ENCODE results near the gene ADAM30.
A peak's percentile ranks its signal among the peaks of the same experiment; 100 is the strongest.
"Not testable (repeated sequence)": the region's sequence is repeated elsewhere in the genome, so short reads cannot be mapped to it uniquely, and the experiment has no call there.

ADAM30 gene

DNA sequence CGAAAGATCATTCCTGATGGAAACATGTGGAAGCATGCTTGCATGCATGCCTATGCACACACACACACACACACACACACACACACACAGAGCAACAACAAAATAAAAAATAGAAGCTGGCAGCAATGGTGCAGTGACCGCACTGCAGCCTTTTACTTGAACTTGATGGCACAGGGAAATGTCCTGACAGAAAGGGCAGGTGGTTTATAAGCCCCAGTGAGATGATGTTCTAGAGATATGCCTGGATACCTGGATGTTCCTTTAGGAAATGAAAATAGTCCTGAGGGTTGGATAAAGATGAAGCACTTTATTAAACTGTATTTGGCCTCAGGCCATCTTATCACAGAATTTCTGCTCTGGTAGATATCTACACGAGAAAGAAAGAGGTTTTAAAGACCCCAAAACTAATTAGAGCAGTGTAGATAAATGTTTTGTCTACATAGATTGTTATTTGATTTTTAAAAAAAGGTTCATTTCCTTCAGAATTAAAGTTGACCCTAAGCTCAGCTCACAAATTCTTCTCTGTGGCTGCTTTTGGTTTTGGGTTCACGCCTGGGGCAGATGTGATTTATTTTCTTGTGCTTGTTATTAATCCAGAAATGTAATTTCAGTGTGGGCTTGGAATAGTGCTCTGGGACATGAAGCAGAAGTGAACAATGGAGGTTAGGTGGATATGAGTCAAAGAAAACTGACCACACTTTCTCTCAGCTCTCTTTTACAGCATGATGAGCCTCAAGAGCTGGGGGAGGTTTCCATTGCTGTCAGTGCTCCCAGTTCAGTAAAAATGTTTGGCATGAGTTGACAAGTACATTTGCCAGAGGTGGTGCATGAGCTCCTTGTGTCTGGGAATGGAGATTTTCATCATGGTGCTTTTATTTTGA, 22.9 kb downstream of the ADAM30 start:
- DNase-seq = peak; percentile 94

- peak; percentile 48 for DNase-seq
Measured at GRCh38 chr1:119871881-119872280, 24.4 kb downstream of the ADAM30 start.

- peak; percentile 77 for DNase-seq
Measured at GRCh38 chr1:119870917-119871596, 25.3 kb downstream of the ADAM30 start.

GRCh38 chr1:119869995-119870394, 26.3 kb downstream of the ADAM30 start:
- no peak for DNase-seq

GRCh38 chr1:119868176-119868575, 28.1 kb downstream of the ADAM30 start:
- no peak for DNase-seq

GRCh38 chr1:119866451-119866850, 29.9 kb downstream of the ADAM30 start:
- no peak for DNase-seq

DNA sequence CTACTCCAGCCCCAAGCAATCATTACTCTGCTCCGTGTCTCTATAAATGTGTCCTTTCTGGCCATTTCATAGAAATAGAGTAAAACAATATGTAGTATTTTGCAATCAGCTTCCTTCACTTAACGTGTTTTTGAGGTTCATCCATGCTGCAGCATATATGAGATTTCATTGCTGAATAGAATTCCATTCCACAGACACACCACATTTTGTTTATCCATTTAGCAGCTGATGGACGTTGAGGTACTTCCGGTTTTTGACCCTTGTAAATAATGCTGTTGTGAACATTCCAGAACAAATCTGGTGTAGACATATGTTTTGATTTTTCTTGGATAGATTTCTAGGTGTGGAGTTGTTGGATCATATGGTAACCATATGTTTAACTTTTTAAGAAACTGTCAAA, 30.7 kb downstream of the ADAM30 start:
- peak; percentile 86 for DNase-seq

- no peak for DNase-seq
Measured at GRCh38 chr1:119862276-119862675, 34.0 kb downstream of the ADAM30 start.

- DNase-seq = no peak
Measured at GRCh38 chr1:119861547-119861946, 34.8 kb downstream of the ADAM30 start.

DNA sequence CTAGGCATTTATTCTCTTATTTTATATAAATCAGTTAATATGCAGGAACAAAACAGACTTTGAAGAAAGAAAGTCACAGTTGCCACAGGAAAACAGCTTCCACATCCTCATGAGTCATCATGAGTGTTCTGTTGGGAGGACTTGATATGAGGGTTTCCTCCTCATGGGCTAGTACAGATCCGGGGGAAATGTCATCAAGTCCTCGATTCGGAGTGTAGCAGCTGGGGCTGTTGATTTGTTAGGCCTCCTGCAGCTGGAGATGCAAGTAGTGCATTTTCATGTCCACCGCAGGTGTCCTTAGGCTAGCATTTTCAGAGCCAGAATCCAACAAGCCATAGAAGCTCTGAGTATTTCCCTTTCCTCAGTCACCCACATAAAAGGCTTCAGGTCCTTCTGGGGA, 36.7 kb downstream of the ADAM30 start:
- DNase-seq = peak; percentile 75

GRCh38 chr1:119858556-119859214, 37.6 kb downstream of the ADAM30 start:
- not testable (repeated sequence) for DNase-seq

- DNase-seq = no peak
Measured at GRCh38 chr1:119858126-119858525, 38.2 kb downstream of the ADAM30 start.

DNA sequence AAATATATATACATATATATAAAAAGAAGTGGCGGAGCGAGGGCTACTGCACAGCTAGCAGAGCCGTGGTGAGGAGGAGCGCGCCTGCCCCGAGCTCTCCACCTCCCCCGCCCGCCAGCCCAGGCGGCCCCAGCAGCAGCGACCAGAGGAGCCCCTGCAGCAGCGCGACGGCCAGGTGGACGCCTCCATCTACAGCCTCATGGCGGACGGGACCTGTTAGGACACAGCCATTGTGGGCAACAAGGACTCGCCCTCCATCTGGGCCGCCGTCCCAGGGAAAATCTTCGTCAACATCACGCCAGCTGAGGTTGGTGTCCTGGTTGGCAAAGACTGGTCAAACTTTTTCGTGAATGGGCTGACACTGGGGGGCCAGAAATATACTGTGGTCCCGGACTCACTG, 43.2 kb downstream of the ADAM30 start:
- DNase-seq = no peak

GRCh38 chr1:119844206-119844605, 52.1 kb downstream of the ADAM30 start:
- not testable (repeated sequence) for DNase-seq

Data from fibroblast of upper back skin (primary cell).